GM18909 (cell line): ENCODE data around the gene ZNF354B.
"Not testable (repeated sequence)": the region's sequence is repeated elsewhere in the genome, so short reads cannot be mapped to it uniquely, and the experiment has no call there.

Source experiments
- ATAC-seq: cut with Tn5 transposase; IDR thresholded peaks from one replicate; pipeline ENCODE4 v1.9.1; 2021; ENCODE audit warnings: mild to moderate bottlenecking; ENCODE audit not compliant: unreplicated experiment, poor library complexity

The ZNF354B gene

GRCh38 chr5:178872302-178872701 lies 12.5 kb downstream of the ZNF354B start:
- no peak for ATAC-seq

GRCh38 chr5:178883115-178883694 lies 23.5 kb downstream of the ZNF354B start:
- ATAC-seq, result not testable (repeated sequence)

- ATAC-seq, result no peak
Measured at GRCh38 chr5:178883815-178884430, 24.2 kb downstream of the ZNF354B start.

GRCh38 chr5:178895615-178896571 lies 36.1 kb downstream of the ZNF354B start, which contains the start of gene ZFP2:
Gene ZFP2, plus strand, starts transcription at chr5:178895913. Its CDS starts 35,401 bp downstream, at chr5:178931314.
- no peak for ATAC-seq

GRCh38 chr5:178899289-178899688 lies 39.5 kb downstream of the ZNF354B start:
- ATAC-seq, result no peak

- ATAC-seq, result no peak
Measured at GRCh38 chr5:178902849-178903248, 43.1 kb downstream of the ZNF354B start.

- ATAC-seq, result no peak
Measured at GRCh38 chr5:178931846-178932760, 72.3 kb downstream of the ZNF354B start.
